HepG2 (cell line): ENCODE results near the gene CDH1. TPM values are rescaled to one million over a fixed set of nuclear protein-coding genes. Genes with fewer than 3 reads are reported as not detected.

Experiments used
- CREM ChIP-seq, 2 experiments: sonication (generic) in 1 of 2; formaldehyde crosslinking in 1 of 2; IDR thresholded peaks; 2 replicates each; pipeline versions ENCODE4 v1.4.0 to v1.6.1; 2016 to 2020; ENCODE audit warnings: antibody characterized with exemption in 1 of 2, mild to moderate bottlenecking in 1 of 2, missing genetic modification reagents in 1 of 2
- EP300 ChIP-seq, 3 experiments: sonication (generic) in 1 of 3; formaldehyde crosslinking in 1 of 3; IDR thresholded peaks; 2 replicates each; pipeline versions ENCODE4 v1.5.1 to v1.6.1; 2011 to 2020; ENCODE audit warnings: low read depth in 2 of 3, low read length in 2 of 3, borderline replicate concordance in 1 of 3, improper control_type of control experiment in 1 of 3, mild to moderate bottlenecking in 1 of 3, missing genetic modification reagents in 1 of 3, moderate library complexity in 1 of 3
- HES4 ChIP-seq: sonication (generic); formaldehyde crosslinking; IDR thresholded peaks from 2 replicates; pipeline ENCODE4 v1.9.0; 2021; ENCODE audit warnings: mild to moderate bottlenecking, missing genetic modification reagents, borderline replicate concordance
- KAT8 ChIP-seq: IDR thresholded peaks from 2 replicates; pipeline ENCODE4 v1.6.1; 2016; ENCODE audit warnings: missing genetic modification reagents, missing compliant biosample characterization
- SCMH1 ChIP-seq: sonication (generic); formaldehyde crosslinking; IDR thresholded peaks from 2 replicates; pipeline ENCODE4 v1.9.0; 2021; ENCODE audit warnings: missing genetic modification reagents, mild to moderate bottlenecking, borderline replicate concordance
- ZFP36 ChIP-seq: fragments of 150-350 bp; IDR thresholded peaks from 2 replicates; pipeline ENCODE4 v1.6.1; 2018; ENCODE audit warnings: borderline replicate concordance, low read length, low read depth; ENCODE audit not compliant: partially characterized antibody
- ZNF17 ChIP-seq: sonication (generic); formaldehyde crosslinking; IDR thresholded peaks from 2 replicates; pipeline ENCODE4 v1.5.0; 2020; ENCODE audit warnings: mild to moderate bottlenecking, missing genetic modification reagents
- ZNF207 ChIP-seq: fragments of 450-650 bp; IDR thresholded peaks from 2 replicates; pipeline ENCODE4 v1.6.1; 2016; ENCODE audit warnings: antibody characterized with exemption, borderline replicate concordance
- ZNF235 ChIP-seq: sonication (generic); formaldehyde crosslinking; IDR thresholded peaks from 2 replicates; pipeline ENCODE4 v1.8.1; 2023; ENCODE audit warnings: mild to moderate bottlenecking, missing genetic modification reagents, borderline replicate concordance
- ZNF790 ChIP-seq: sonication (generic); formaldehyde crosslinking; IDR thresholded peaks from 2 replicates; pipeline ENCODE4 v1.8.0; 2022; ENCODE audit warnings: missing genetic modification reagents, mild to moderate bottlenecking, borderline replicate concordance
- polyA plus RNA-seq, 8 experiments: library from polyadenylated mRNA; depleted of rRNA in 3 of 8; stranded (reverse) in 7 of 8; unstranded in 1 of 8; fragments of >200 nt; fragmentation: Illumina TruSeq in 4 of 8; extraction: Trizol in 4 of 8; gene quantifications; 2 replicates each; pipeline versions ENCODE4 v1.2.1 to v1.2.3, GENCODE V29; 2011 to 2016; ENCODE audit warnings: low read depth in 4 of 8, missing spikeins in 1 of 8, mixed read lengths in 1 of 8; ENCODE audit not compliant: insufficient read depth in 1 of 8
- total RNA-seq, 5 experiments: library from RNA; depleted of rRNA; stranded (reverse); fragments of >200 nt; fragmentation: Illumina TruSeq; extraction: Trizol; gene quantifications; 2 replicates each; pipeline ENCODE4 v1.2.3, GENCODE V29; 2016; ENCODE audit warnings: low read depth in 1 of 5
- TF ChIP-seq, protein P1 (sequence below): sonication (generic); formaldehyde crosslinking; IDR thresholded peaks from 2 replicates; pipeline ENCODE4 v1.5.0; 2020; ENCODE audit warnings: mild to moderate bottlenecking, missing genetic modification reagents, borderline replicate concordance
- TF ChIP-seq, protein P2 (sequence below): IDR thresholded peaks from 2 replicates; pipeline ENCODE4 v1.6.1; 2016
- TF ChIP-seq, protein P3 (sequence below): sonication (generic); formaldehyde crosslinking; IDR thresholded peaks from 2 replicates; pipeline ENCODE4 v1.4.0; 2020; ENCODE audit warnings: low read depth, missing genetic modification reagents

CDH1 gene
- total and polyA plus RNA-seq, 2 of the 13 experiments (the other 11 are each of a cell fraction or from before 2014, with no cell fraction given), result 0.95 to 9.8 TPM

DNA sequence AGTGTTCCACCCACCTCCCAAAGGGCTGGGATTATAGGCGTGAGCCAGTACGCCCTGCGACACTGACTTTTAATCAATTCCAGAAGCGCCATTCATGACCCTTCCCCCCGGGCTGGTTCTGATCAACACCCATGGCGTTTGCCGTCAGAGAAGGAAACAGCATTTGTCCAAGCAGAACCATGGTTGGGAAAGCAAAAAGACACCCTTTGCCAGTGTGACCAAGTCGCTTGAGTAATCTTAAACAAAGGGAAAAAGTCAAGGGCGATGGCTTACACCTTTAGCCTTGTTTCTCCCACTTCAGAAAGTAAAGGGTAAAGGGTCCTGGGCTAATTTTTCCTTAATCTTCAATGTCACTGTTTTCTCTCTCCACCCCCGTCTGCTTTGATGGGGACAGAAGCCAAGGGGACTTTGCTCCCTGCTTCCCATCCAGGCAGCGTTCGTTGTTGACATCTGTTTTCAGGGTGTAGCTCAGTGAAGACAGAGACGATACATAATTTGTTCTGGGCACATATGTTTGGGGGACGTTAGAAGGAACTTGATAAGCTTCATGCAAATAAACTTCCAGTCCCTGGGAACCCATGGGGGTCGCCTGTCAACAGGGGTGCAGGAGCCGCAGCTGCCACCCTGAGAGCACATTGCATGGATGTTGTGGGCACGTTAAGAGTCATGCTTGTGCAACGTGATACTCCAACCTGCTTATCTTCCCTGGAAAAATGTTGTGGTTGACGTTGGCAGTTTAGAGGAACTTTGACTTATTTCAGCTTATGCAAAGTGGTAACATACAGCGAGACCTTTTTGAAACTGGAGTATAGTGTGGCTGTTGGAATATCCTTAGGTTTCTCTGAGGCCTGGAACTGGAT, 55.6 kb downstream of the CDH1 start (continued):
- TF ChIP-seq, protein P1, sequence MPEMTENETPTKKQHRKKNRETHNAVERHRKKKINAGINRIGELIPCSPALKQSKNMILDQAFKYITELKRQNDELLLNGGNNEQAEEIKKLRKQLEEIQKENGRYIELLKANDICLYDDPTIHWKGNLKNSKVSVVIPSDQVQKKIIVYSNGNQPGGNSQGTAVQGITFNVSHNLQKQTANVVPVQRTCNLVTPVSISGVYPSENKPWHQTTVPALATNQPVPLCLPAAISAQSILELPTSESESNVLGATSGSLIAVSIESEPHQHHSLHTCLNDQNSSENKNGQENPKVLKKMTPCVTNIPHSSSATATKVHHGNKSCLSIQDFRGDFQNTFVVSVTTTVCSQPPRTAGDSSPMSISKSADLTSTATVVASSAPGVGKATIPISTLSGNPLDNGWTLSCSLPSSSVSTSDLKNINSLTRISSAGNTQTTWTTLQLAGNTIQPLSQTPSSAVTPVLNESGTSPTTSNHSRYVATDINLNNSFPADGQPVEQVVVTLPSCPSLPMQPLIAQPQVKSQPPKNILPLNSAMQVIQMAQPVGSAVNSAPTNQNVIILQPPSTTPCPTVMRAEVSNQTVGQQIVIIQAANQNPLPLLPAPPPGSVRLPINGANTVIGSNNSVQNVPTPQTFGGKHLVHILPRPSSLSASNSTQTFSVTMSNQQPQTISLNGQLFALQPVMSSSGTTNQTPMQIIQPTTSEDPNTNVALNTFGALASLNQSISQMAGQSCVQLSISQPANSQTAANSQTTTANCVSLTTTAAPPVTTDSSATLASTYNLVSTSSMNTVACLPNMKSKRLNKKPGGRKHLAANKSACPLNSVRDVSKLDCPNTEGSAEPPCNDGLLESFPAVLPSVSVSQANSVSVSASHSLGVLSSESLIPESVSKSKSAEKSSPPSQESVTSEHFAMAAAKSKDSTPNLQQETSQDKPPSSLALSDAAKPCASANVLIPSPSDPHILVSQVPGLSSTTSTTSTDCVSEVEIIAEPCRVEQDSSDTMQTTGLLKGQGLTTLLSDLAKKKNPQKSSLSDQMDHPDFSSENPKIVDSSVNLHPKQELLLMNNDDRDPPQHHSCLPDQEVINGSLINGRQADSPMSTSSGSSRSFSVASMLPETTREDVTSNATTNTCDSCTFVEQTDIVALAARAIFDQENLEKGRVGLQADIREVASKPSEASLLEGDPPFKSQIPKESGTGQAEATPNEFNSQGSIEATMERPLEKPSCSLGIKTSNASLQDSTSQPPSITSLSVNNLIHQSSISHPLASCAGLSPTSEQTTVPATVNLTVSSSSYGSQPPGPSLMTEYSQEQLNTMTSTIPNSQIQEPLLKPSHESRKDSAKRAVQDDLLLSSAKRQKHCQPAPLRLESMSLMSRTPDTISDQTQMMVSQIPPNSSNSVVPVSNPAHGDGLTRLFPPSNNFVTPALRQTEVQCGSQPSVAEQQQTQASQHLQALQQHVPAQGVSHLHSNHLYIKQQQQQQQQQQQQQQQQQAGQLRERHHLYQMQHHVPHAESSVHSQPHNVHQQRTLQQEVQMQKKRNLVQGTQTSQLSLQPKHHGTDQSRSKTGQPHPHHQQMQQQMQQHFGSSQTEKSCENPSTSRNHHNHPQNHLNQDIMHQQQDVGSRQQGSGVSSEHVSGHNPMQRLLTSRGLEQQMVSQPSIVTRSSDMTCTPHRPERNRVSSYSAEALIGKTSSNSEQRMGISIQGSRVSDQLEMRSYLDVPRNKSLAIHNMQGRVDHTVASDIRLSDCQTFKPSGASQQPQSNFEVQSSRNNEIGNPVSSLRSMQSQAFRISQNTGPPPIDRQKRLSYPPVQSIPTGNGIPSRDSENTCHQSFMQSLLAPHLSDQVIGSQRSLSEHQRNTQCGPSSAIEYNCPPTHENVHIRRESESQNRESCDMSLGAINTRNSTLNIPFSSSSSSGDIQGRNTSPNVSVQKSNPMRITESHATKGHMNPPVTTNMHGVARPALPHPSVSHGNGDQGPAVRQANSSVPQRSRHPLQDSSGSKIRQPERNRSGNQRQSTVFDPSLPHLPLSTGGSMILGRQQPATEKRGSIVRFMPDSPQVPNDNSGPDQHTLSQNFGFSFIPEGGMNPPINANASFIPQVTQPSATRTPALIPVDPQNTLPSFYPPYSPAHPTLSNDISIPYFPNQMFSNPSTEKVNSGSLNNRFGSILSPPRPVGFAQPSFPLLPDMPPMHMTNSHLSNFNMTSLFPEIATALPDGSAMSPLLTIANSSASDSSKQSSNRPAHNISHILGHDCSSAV (CRISPR knock-in tag), result no peak
- no peak for TF ChIP-seq ZFP36
- TF ChIP-seq ZNF235 (CRISPR knock-in tag), result no peak
- no peak; the same call in 1 of the 2 replicates for TF ChIP-seq ZNF790 (CRISPR knock-in tag)
- TF ChIP-seq, protein P2, sequence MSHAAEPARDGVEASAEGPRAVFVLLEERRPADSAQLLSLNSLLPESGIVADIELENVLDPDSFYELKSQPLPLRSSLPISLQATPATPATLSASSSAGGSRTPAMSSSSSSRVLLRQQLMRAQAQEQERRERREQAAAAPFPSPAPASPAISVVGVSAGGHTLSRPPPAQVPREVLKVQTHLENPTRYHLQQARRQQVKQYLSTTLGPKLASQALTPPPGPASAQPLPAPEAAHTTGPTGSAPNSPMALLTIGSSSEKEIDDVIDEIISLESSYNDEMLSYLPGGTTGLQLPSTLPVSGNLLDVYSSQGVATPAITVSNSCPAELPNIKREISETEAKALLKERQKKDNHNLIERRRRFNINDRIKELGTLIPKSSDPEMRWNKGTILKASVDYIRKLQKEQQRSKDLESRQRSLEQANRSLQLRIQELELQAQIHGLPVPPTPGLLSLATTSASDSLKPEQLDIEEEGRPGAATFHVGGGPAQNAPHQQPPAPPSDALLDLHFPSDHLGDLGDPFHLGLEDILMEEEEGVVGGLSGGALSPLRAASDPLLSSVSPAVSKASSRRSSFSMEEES (CRISPR knock-in tag), result 0 out of 2 replicates have a peak, but pooled peaks have one; percentile 28
- TF ChIP-seq KAT8 (CRISPR knock-in tag), result peak; percentile 79
- no peak for TF ChIP-seq SCMH1 (CRISPR knock-in tag)
- TF ChIP-seq CREM (IDR thresholded peaks at IDR 0.05), result peak; percentile 94
- no peak for TF ChIP-seq CREM (CRISPR knock-in tag; IDR thresholded peaks at IDR 0.05)
- TF ChIP-seq HES4 (CRISPR knock-in tag), result no peak
- no peak for TF ChIP-seq ZNF17 (CRISPR knock-in tag)
- TF ChIP-seq ZNF207, result no peak
- TF ChIP-seq, protein P3, sequence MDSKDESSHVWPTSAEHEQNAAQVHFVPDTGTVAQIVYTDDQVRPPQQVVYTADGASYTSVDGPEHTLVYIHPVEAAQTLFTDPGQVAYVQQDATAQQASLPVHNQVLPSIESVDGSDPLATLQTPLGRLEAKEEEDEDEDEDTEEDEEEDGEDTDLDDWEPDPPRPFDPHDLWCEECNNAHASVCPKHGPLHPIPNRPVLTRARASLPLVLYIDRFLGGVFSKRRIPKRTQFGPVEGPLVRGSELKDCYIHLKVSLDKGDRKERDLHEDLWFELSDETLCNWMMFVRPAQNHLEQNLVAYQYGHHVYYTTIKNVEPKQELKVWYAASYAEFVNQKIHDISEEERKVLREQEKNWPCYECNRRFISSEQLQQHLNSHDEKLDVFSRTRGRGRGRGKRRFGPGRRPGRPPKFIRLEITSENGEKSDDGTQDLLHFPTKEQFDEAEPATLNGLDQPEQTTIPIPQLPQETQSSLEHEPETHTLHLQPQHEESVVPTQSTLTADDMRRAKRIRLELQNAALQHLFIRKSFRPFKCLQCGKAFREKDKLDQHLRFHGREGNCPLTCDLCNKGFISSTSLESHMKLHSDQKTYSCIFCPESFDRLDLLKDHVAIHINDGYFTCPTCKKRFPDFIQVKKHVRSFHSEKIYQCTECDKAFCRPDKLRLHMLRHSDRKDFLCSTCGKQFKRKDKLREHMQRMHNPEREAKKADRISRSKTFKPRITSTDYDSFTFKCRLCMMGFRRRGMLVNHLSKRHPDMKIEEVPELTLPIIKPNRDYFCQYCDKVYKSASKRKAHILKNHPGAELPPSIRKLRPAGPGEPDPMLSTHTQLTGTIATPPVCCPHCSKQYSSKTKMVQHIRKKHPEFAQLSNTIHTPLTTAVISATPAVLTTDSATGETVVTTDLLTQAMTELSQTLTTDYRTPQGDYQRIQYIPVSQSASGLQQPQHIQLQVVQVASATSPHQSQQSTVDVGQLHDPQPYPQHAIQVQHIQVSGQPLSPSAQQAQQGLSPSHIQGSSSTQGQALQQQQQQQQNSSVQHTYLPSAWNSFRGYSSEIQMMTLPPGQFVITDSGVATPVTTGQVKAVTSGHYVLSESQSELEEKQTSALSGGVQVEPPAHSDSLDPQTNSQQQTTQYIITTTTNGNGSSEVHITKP (CRISPR knock-in tag), result no peak; the same call in 1 of the 2 replicates
- TF ChIP-seq EP300 (IDR thresholded peaks at IDR 0.05; ENCODE audit: low read depth in 2 of 2, low read length in 2 of 2), result peak; percentile 73 to 95; a peak in 3 of 4 replicates
- TF ChIP-seq EP300 (CRISPR knock-in tag; IDR thresholded peaks at IDR 0.05; ENCODE audit: borderline replicate concordance), result peak; percentile 81; the same call in 1 of the 2 replicates
